ENCODE data around the gene TEX22. TPM values are rescaled to one million over a fixed set of nuclear protein-coding genes. Genes with fewer than 3 reads are reported as not detected.

TEX22 gene
- total RNA-seq, 1 experiment from 2014 or later: 0.29 TPM

- Histone ChIP-seq H3K4me3 (ENCODE audit: low read length) (peak overlapping the region; percentile 90), H4K20me1 (ENCODE audit: low read length) (no peaks in the 10 kb centered on the region), H3K4me2 (ENCODE audit: low read length) (peak overlapping the region; percentile 96), H3K9ac (ENCODE audit: low read length) (no peak overlapping the region), H3K9me2 (replicated peaks; ENCODE audit: low read length) (no peaks in the 10 kb centered on the region), H3K4me1 (ENCODE audit: insufficient read depth, low read length) (peaks cover 17% of the 10 kb centered on the region), H3K9me3 (ENCODE audit: low read length) (no peaks in the 10 kb centered on the region), H3K27ac (ENCODE audit: low read length) (no peak overlapping the region), H3K27me3 (ENCODE audit: low read length) (no peaks in the 10 kb centered on the region), H3F3A (ENCODE audit: low read length, unreplicated experiment) (no peaks in the 10 kb centered on the region), H3K79me2 (ENCODE audit: low read length) (peaks cover 19% of the 10 kb centered on the region), H3K36me3 (ENCODE audit: low read depth, low read length) (peaks cover 11% of the 10 kb centered on the region), H2AFZ (ENCODE audit: low read length) (no peak overlapping the region)
- intact Hi-C loops (cut with micrococcal nuclease): no loop called here
- TF ChIP-seq EZH2phosphoT487 (IDR thresholded peaks at IDR 0.05; ENCODE audit: borderline replicate concordance, low read length) (no peak), EZH2 (IDR thresholded peaks at IDR 0.05; ENCODE audit: low read length, unreplicated experiment) (no peak), CTCF (conservative IDR thresholded peaks at IDR 0.05; ENCODE audit: low read depth, low read length) (no peak)
- ChIA-PET POLR2A (ENCODE audit: unreplicated experiment) (no interaction called here), CTCF (no interaction called here)
- ATAC-seq (no peak), DNase-seq (no peak)
- no TSS peak for BruUV-seq (replicated peaks)
Measured at GRCh38 chr14:105400016-105400415, 1.7 kb downstream of the TEX22 start.

GRCh38 chr14:105401699-105402098 lies 3.4 kb downstream of the TEX22 start:
- Histone ChIP-seq H3K36me3 (ENCODE audit: low read depth, low read length) (peaks cover 11% of the 10 kb centered on the region), H3K9me2 (replicated peaks; ENCODE audit: low read length) (no peaks in the 10 kb centered on the region), H3K79me2 (ENCODE audit: low read length) (peaks cover 19% of the 10 kb centered on the region), H3K9me3 (ENCODE audit: low read length) (no peaks in the 10 kb centered on the region), H3K27ac (ENCODE audit: low read length) (no peak overlapping the region), H4K20me1 (ENCODE audit: low read length) (no peaks in the 10 kb centered on the region), H3K27me3 (ENCODE audit: low read length) (no peaks in the 10 kb centered on the region), H3F3A (ENCODE audit: low read length, unreplicated experiment) (no peaks in the 10 kb centered on the region), H3K4me1 (ENCODE audit: insufficient read depth, low read length) (peaks cover 17% of the 10 kb centered on the region), H3K4me3 (ENCODE audit: low read length) (no peak overlapping the region), H3K4me2 (ENCODE audit: low read length) (no peak overlapping the region), H2AFZ (ENCODE audit: low read length) (no peak overlapping the region), H3K9ac (ENCODE audit: low read length) (no peak overlapping the region)
- TF ChIP-seq CTCF (conservative IDR thresholded peaks at IDR 0.05; ENCODE audit: low read depth, low read length) (no peak), EZH2 (IDR thresholded peaks at IDR 0.05; ENCODE audit: low read length, unreplicated experiment) (no peak), EZH2phosphoT487 (IDR thresholded peaks at IDR 0.05; ENCODE audit: borderline replicate concordance, low read length) (no peak)
- no peak for DNase-seq
- ATAC-seq: no peak
- CTCF ChIA-PET: no interaction called here
- POLR2A ChIA-PET (ENCODE audit: unreplicated experiment): no interaction called here
- intact Hi-C loops (cut with micrococcal nuclease): no loop called here
- no TSS peak for BruUV-seq (replicated peaks)

GRCh38 chr14:105408592-105408991 lies 10.3 kb downstream of the TEX22 start:
- Histone ChIP-seq H3K27ac (ENCODE audit: low read length) (no peak overlapping the region), H4K20me1 (ENCODE audit: low read length) (no peaks in the 10 kb centered on the region), H3K9me3 (ENCODE audit: low read length) (no peaks in the 10 kb centered on the region), H3F3A (ENCODE audit: low read length, unreplicated experiment) (no peaks in the 10 kb centered on the region), H3K9ac (ENCODE audit: low read length) (no peak overlapping the region), H2AFZ (ENCODE audit: low read length) (no peak overlapping the region), H3K27me3 (ENCODE audit: low read length) (no peaks in the 10 kb centered on the region), H3K9me2 (replicated peaks; ENCODE audit: low read length) (no peaks in the 10 kb centered on the region), H3K4me3 (ENCODE audit: low read length) (no peak overlapping the region), H3K4me2 (ENCODE audit: low read length) (no peak overlapping the region), H3K36me3 (ENCODE audit: low read depth, low read length) (no peaks in the 10 kb centered on the region), H3K79me2 (ENCODE audit: low read length) (no peaks in the 10 kb centered on the region), H3K4me1 (ENCODE audit: insufficient read depth, low read length) (peaks cover 10% of the 10 kb centered on the region; the same call in 1 of the 2 replicates)
- intact Hi-C loops (cut with micrococcal nuclease): no loop called here
- CTCF ChIA-PET: no interaction called here
- TF ChIP-seq CTCF (conservative IDR thresholded peaks at IDR 0.05; ENCODE audit: low read depth, low read length) (no peak), EZH2 (IDR thresholded peaks at IDR 0.05; ENCODE audit: low read length, unreplicated experiment) (no peak), EZH2phosphoT487 (IDR thresholded peaks at IDR 0.05; ENCODE audit: borderline replicate concordance, low read length) (no peak)
- ATAC-seq: no peak
- DNase-seq: no peak
- BruUV-seq (replicated peaks): no TSS peak
- POLR2A ChIA-PET (ENCODE audit: unreplicated experiment): no interaction called here
